Immature natural killer cell (primary cell): ENCODE data around the gene TNFRSF6B. TPM values are rescaled to one million over a fixed set of nuclear protein-coding genes. Genes with fewer than 3 reads are reported as not detected.
A peak's percentile ranks its signal among the peaks of the same experiment; 100 is the strongest.

Experiments used
- DNase-seq, 3 donors: peaks; one replicate each; pipeline ENCODE4 v3.0.0; 2022; ENCODE audit warnings: mixed read lengths in 1 of 3
- H3K27ac Mint-ChIP-seq, 6 donors: one replicate each; pipeline ENCODE4 v1.8.0; 2020; ENCODE audit warnings: mixed read lengths in 6 of 6, mild to moderate bottlenecking in 5 of 6, inconsistent platforms in 4 of 6, moderate library complexity in 3 of 6
- H3K27me3 Mint-ChIP-seq, 3 donors: one replicate each; pipeline ENCODE4 v1.8.0; 2020 to 2021; ENCODE audit warnings: low read depth in 3 of 3, mild to moderate bottlenecking in 3 of 3, mixed read lengths in 3 of 3, moderate library complexity in 3 of 3, inconsistent platforms in 1 of 3
- H3K36me3 Mint-ChIP-seq, 3 donors: one replicate each; pipeline ENCODE4 v1.8.0; 2020; ENCODE audit warnings: mixed read lengths in 3 of 3, inconsistent platforms in 2 of 3, mild to moderate bottlenecking in 2 of 3
- H3K4me1 Mint-ChIP-seq, 2 donors: one replicate each; pipeline ENCODE4 v1.8.0; 2020; ENCODE audit warnings: inconsistent platforms in 2 of 2, mild to moderate bottlenecking in 2 of 2, mixed read lengths in 2 of 2, moderate library complexity in 1 of 2
- H3K4me3 Mint-ChIP-seq, 5 donors: one replicate each; pipeline ENCODE4 v1.8.0; 2020; ENCODE audit warnings: mild to moderate bottlenecking in 5 of 5, mixed read lengths in 5 of 5, inconsistent platforms in 3 of 5, moderate library complexity in 3 of 5
- H3K9me3 Mint-ChIP-seq, 6 donors: one replicate each; pipeline ENCODE4 v1.8.0; 2020; ENCODE audit warnings: mild to moderate bottlenecking in 6 of 6, mixed read lengths in 6 of 6, inconsistent platforms in 4 of 6, moderate library complexity in 3 of 6
- polyA plus RNA-seq, 3 donors: library from polyadenylated mRNA; unstranded; fragments of 300-500 nt; fragmentation: Illumina TruSeq; gene quantifications; one replicate each; pipeline ENCODE4 v1.2.3, GENCODE V29; 2021

Gene TNFRSF6B
- polyA plus RNA-seq, 3 donors from 2014 or later, result not detected

DNA sequence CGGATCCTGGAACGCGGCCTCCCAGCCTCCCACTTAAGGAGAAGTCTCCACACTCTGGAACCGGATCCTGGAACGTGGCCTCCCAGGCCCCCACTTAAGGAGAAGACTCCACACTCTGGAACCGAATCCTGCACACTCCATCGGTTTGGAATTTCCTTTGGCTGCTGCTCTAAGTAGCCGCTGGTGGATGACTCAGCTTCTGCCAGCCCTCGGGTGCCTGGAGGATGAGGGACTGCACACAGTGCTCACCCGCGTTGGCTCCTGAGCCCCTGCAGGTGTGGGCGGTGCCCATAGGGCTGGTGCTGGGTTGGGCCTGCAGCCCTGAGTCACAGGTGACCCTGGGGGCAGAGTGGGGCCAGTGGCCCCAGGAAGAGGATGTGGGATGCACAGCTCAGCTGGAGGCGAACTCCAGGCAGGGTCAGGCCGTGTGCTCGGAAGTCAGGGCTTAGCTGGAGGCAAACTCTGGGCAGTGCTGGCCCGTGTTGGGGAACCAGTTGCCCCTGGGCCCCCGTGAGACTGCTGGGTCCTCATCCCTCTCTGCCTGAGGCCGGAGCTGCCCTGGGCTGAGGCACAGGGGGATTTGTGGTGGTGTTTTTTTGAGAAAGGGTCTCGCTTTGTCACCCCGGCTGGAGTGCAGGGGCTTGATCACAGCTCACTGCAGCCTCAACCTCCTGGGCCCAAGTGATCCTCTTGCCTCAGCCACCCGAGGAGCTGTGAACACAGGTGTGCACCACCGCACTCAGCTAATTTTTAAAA, 13.9 kb upstream of the TNFRSF6B start:
- H3K4me3 Mint-ChIP-seq, result no peak overlapping the region
- H3K9me3 Mint-ChIP-seq, result no peaks in the 10 kb centered on the region
- peaks cover 0 to 3% of the 10 kb centered on the region in 2 donors for H3K4me1 Mint-ChIP-seq
- DNase-seq, result no peak
- peaks cover 4 to 7% (median 6%) of the 10 kb centered on the region in 3 donors for H3K36me3 Mint-ChIP-seq
- H3K27me3 Mint-ChIP-seq, result peaks cover 0 to 2% (median 0%) of the 10 kb centered on the region in 3 donors
- H3K27ac Mint-ChIP-seq, result peak overlapping the region in 1 of 6 donors; percentile 55

DNA sequence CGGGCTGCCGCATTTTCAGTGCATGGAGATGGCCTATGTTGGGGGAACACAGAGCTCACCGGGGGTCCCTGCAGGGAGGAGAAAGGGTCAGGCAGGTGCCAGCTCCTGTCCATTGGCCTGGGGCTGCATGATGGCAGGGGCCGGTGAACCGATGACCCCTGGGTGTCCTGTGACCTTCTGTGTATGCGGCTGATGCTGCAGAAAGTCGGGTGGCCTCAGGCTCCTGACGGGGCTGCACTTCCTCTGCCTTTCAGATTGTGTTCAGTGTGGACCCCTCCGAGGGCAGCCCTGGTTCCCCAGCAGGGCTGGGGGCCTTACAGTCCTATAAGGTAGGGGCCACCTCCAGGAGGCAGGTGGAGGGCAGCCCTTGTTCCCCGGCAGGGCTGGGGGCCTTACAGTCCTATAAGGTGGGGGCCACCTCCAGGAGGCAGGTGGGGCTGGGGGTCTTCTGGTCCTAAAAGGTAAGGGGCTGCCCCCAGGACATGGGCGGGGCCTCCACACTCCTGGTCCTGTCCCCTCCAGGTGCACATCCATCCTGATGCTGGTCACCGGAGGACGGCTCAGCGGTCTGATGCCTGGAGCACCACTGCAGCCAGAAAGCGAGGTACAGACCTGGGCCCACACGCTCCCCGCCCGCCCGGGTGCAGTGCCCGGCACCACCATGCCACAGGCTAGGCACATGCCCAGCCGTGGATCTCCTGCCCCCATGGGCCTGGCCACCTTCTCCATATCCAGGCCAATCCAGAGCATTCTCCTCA, 11.0 kb upstream of the TNFRSF6B start:
- no peak for DNase-seq
- H3K27me3 Mint-ChIP-seq, result peaks cover 0 to 2% (median 0%) of the 10 kb centered on the region in 3 donors
- H3K27ac Mint-ChIP-seq, result no peak overlapping the region
- no peaks in the 10 kb centered on the region for H3K9me3 Mint-ChIP-seq
- H3K36me3 Mint-ChIP-seq, result peaks cover 0 to 6% (median 4%) of the 10 kb centered on the region in 3 donors
- no peak overlapping the region for H3K4me3 Mint-ChIP-seq
- peaks cover 0 to 3% of the 10 kb centered on the region in 2 donors for H3K4me1 Mint-ChIP-seq

DNA sequence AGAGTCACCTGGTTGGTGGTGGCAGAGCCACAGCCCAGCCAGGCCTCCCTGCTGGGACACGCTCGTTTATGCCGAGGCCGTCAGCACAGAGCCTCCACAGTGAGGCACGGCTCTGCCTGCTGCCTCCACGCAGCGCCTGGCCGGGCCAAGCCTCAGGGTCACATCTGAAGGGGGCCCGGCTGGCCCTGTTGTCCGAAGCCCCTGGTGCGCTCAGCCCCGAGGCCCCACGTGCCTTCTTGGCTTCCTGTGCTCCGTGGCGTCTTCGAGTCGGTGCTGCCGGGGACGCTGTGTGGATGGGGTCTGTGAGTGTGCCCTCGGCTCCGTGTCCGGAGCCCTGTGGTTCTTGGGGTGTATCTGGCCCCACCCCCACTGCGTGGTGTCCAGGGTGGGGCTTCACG, 10.4 kb upstream of the TNFRSF6B start:
- Mint-ChIP-seq H3K27me3 (peaks cover 0 to 2% (median 0%) of the 10 kb centered on the region in 3 donors), H3K4me3 (no peak overlapping the region)

DNA sequence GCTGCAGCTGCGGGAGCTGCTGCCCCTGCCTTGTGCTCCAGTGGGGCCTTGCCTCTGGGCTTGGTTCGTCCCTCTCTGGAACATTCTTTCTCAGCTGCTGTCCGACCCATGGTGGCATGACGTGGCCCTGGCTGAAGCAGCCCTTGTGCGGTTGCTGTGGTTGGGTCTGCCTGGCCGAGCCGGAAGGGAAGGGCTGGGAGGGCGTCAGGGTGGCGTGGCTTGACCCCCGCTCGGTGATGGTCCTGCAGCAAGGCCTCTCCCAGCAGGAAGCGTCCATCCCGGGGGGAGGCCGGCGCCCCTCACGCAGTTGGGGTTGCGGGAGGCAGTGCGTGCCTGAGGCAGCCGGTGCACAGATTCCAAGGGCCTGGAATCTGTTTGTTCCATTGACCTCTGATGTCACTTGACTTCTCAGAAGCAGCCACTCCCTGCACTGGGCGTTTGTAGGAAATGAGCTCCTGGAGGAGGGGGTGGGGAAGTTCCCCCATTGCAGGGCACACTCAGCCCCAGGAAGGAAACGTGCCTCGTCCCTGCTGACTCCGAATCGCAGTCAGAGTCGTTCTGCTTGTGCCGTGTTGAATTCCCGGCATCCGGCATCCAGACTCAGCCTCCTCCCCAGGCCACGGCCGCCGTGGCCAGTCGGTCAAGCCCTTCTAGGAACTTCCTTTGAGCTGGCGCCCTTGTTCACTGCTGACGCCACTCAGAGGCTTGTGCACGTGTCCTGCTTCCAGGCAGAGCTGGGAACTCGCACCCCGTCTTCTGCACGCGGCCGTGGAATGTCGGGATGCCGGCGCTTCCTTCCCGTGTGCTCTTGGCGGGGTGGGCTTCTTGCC, 9.7 kb upstream of the TNFRSF6B start:
- Mint-ChIP-seq H3K36me3 (peaks cover 0 to 6% (median 4%) of the 10 kb centered on the region in 3 donors), H3K4me3 (no peak overlapping the region), H3K9me3 (no peaks in the 10 kb centered on the region), H3K4me1 (peaks cover 0 to 3% of the 10 kb centered on the region in 2 donors), H3K27ac (no peak overlapping the region), H3K27me3 (peaks cover 0 to 6% (median 4%) of the 10 kb centered on the region in 3 donors)
- DNase-seq, result no peak

More for the DNA sequence above, 10.4 kb upstream of the TNFRSF6B start:
- H3K36me3 Mint-ChIP-seq, result peaks cover 0 to 6% (median 4%) of the 10 kb centered on the region in 3 donors
- DNase-seq, result no peak
- peaks cover 0 to 3% of the 10 kb centered on the region in 2 donors for H3K4me1 Mint-ChIP-seq
- H3K27ac Mint-ChIP-seq, result no peak overlapping the region
- H3K9me3 Mint-ChIP-seq, result no peaks in the 10 kb centered on the region

DNA sequence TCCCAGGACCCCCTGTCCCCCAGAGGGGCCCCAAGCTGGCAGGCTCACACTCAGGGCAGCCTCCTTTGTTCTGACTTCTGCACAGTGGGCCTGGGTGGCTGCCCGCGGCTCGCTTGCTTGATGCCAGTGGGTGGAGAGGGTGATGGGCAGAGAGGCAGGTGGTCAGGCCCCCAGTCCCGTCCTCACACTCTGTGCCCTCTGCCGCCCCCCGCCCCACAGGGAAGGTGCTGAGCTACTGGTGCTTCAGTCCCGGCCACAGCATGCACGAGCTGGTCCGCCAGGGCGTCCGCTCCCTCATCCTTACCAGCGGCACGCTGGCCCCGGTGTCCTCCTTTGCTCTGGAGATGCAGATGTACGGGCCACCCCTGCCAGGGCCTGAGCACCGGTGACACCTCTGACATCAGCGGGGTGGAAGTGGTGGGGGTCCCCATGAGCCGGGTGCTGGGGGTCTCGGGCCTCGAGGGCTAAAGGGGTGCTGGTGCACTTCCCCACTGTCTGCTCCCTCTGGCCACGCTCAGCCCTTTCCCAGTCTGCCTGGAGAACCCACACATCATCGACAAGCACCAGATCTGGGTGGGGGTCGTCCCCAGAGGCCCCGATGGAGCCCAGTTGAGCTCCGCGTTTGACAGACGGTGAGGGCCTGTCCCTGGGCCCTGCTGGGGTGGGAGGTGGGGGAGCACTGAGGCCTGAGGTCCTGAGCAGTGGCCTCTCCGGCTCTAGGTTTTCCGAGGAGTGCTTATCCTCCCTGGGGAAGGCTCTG, 8.9 kb upstream of the TNFRSF6B start:
- Mint-ChIP-seq H3K4me1 (peaks cover 0 to 3% of the 10 kb centered on the region in 2 donors), H3K27me3 (peaks cover 4 to 14% (median 10%) of the 10 kb centered on the region in 3 donors), H3K36me3 (peaks cover 0 to 6% (median 4%) of the 10 kb centered on the region in 3 donors), H3K27ac (no peak overlapping the region), H3K4me3 (no peak overlapping the region), H3K9me3 (no peaks in the 10 kb centered on the region)
- DNase-seq, result no peak

DNA sequence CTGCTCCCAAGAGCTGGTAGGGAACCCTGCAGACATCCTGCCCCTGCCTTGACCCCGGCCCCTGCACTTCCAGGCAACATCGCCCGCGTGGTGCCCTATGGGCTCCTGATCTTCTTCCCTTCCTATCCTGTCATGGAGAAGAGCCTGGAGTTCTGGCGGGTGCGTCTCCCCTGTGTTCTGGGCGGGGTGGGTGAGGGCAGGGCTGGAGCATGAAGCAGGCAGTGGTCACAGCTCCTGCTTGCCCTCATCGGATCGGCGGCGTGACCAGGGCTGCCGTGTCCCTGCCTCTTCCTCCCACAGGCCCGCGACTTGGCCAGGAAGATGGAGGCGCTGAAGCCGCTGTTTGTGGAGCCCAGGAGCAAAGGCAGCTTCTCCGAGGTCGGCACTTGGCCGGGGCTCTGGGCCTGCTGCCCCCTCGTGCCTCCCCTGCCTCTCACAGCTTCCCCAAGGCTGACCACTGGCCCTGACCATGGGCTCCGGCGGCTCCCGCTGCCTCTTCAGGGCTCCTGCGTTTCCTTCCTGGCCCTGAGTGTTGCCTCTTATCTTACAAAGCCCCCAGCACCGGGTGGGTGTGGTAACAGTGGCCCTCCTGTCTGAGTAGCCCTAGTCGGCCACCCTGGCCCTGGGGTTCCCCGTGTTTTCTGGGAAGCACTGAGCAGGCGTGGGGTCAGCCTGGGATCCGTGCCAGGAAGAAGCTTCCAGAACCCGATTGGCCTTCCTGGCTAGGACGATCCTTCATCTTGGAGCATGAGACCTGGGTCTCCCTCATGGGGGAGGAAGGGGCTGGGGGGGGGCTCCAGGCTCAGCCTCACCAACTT, 8.0 kb upstream of the TNFRSF6B start:
- H3K4me3 Mint-ChIP-seq, result no peak overlapping the region
- H3K4me1 Mint-ChIP-seq, result peaks cover 0 to 3% of the 10 kb centered on the region in 2 donors
- H3K27ac Mint-ChIP-seq, result no peak overlapping the region
- no peak for DNase-seq
- peaks cover 12 to 21% (median 17%) of the 10 kb centered on the region in 3 donors for H3K27me3 Mint-ChIP-seq
- H3K9me3 Mint-ChIP-seq, result no peaks in the 10 kb centered on the region
- peaks cover 0 to 5% (median 4%) of the 10 kb centered on the region in 3 donors for H3K36me3 Mint-ChIP-seq

DNA sequence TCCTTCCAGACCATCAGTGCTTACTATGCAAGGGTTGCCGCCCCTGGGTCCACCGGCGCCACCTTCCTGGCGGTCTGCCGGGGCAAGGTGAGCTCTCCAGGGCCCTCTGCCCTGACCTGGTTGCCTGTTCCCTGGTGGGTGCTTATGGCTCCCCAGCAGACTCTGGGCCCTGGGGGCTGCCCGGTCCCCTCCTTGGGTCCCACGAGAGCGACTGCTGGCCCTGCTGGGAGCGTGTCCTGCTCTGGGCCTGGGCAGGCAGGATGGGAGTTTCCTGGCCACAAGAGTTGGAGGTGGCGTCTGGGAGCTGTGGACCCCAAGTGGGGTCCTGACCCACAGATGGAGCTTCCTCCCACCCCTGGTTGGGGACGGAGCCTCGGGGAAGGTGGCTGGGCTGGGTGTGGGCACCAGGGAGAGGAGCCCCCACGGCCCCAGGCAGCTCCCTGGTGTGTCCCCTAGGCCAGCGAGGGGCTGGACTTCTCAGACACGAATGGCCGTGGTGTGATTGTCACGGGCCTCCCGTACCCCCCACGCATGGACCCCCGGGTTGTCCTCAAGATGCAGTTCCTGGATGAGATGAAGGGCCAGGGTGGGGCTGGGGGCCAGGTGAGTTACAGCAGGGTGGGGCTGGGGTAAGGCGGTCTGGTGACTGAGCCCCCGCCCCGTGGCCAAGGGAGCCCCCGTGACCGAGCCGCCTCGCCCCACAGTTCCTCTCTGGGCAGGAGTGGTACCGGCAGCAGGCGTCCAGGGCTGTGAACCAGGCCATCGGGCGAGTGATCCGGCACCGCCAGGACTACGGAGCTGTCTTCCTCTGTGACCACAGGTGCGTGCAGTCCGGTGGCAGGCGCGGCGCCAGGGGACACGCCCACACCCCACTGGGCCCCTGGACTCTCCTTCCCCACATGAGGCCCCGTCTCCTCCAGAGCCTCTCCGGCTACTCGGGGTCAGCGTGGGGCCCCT, 7.1 kb upstream of the TNFRSF6B start:
- DNase-seq, result no peak
- Mint-ChIP-seq H3K4me1 (peaks cover 0 to 4% of the 10 kb centered on the region in 2 donors), H3K9me3 (peaks cover 0 to 4% (median 1%) of the 10 kb centered on the region in 6 donors), H3K36me3 (no peaks in the 10 kb centered on the region), H3K27me3 (peaks cover 20 to 29% (median 23%) of the 10 kb centered on the region in 3 donors), H3K4me3 (no peak overlapping the region), H3K27ac (no peak overlapping the region)

DNA sequence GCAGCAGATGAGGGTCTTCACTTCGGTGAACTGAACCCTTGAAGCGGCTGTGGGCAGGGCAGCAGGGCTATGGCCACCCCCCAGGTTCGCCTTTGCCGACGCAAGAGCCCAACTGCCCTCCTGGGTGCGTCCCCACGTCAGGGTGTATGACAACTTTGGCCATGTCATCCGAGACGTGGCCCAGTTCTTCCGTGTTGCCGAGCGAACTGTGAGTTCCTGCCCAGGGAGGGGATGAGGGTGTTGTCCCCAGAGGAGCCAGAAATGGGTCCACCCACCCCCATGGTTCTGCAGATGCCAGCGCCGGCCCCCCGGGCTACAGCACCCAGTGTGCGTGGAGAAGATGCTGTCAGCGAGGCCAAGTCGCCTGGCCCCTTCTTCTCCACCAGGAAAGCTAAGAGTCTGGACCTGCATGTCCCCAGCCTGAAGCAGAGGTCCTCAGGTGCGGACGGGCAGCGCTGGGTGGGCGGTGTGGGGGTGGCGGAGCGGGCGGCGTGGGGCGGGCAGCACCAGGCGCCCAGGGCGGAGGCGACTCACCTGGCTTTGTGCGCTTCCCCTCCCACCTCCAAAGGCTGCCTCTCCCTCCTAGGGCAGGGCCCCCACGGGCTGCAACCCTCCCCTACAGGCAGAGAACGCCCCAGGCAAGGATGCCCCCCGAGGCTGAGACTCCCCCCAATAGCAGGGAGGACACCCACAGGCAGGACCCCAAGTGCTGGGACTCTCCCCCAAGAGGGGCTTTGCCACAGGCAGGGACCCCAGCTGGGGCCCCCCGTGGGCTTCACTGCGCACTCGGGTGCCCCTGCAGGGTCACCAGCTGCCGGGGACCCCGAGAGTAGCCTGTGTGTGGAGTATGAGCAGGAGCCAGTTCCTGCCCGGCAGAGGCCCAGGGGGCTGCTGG, 6.2 kb upstream of the TNFRSF6B start:
- H3K9me3 Mint-ChIP-seq, result peaks cover 0 to 4% (median 1%) of the 10 kb centered on the region in 6 donors
- no peak overlapping the region for H3K27ac Mint-ChIP-seq
- no peak for DNase-seq
- H3K4me3 Mint-ChIP-seq, result no peak overlapping the region
- H3K4me1 Mint-ChIP-seq, result peaks cover 0 to 4% of the 10 kb centered on the region in 2 donors
- peaks cover 22 to 37% (median 33%) of the 10 kb centered on the region in 3 donors for H3K27me3 Mint-ChIP-seq
- no peaks in the 10 kb centered on the region for H3K36me3 Mint-ChIP-seq

DNA sequence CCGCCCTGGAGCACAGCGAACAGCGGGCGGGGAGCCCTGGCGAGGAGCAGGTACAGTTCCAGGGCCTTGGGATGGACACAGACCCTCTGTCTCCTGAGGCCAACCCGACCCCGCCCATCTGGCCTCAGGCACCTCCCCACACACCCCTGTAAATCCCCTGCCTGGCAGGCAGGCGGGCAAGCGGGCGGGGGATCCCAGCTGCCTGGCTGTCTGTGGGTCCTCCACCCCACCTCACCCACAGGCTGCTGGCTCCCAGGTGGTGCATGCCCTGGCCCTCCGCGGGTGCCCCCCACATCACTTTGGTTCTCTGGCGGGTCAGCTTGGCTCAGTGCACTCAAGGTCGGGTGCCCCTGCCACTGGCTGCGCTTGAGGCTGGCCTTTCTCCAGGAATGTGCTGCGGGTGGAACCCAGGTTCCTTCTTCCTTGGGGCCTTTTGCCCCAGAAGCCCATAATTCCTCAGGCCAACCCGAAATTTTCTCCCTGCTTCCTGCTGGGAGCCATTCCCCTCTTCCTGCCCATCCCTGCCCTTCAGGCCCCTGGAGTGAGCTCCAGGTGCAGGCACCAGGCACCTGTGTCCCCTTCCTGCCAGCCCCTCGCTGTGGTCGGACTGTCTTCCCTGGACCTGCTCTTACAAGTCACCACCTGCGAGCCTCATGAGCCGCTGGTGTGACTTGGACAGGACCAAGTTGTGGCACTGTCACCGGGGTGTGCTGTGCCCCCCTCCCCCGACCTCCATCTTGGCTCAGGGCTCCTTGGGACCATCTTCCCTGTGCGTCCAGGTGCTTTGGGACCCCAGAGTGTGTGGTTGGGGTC, 5.3 kb upstream of the TNFRSF6B start:
- Mint-ChIP-seq H3K4me3 (no peak overlapping the region), H3K36me3 (no peaks in the 10 kb centered on the region), H3K27ac (no peak overlapping the region), H3K27me3 (peaks cover 25 to 43% (median 34%) of the 10 kb centered on the region in 3 donors), H3K9me3 (peaks cover 0 to 4% (median 1%) of the 10 kb centered on the region in 6 donors), H3K4me1 (peaks cover 0 to 4% of the 10 kb centered on the region in 2 donors)
- DNase-seq, result no peak
